Activated T-helper 17 cell treated with anti-CD3 and anti-CD28 coated beads, Interleukin-2, amount 50 U/mL, for 72 hours (primary cell): ENCODE data around the gene FMN2. TPM values are rescaled to one million over a fixed set of nuclear protein-coding genes. Genes with fewer than 3 reads are reported as not detected.
"Not testable (repeated sequence)": the region's sequence is repeated elsewhere in the genome, so short reads cannot be mapped to it uniquely, and the experiment has no call there.

Experiments
- ATAC-seq: fragments of 150-1000 bp; cut with Tn5 transposase; replicated peaks from 2 replicates; pipeline ENCODE4 v1.10.0; 2021; ENCODE audit warnings: mild to moderate bottlenecking, moderate library complexity
- H3K27ac Mint-ChIP-seq: one replicate; pipeline ENCODE4 v1.8.0; 2022; ENCODE audit warnings: mixed read lengths
- H3K27me3 Mint-ChIP-seq: one replicate; pipeline ENCODE4 v1.8.0; 2022; ENCODE audit warnings: mixed read lengths
- H3K36me3 Mint-ChIP-seq: one replicate; pipeline ENCODE4 v1.8.0; 2022; ENCODE audit warnings: low read depth, mild to moderate bottlenecking, mixed read lengths
- H3K4me1 Mint-ChIP-seq: one replicate; pipeline ENCODE4 v1.8.0; 2022; ENCODE audit warnings: mixed read lengths
- H3K4me3 Mint-ChIP-seq: one replicate; pipeline ENCODE4 v1.8.0; 2022; ENCODE audit warnings: mild to moderate bottlenecking, mixed read lengths
- H3K9me3 Mint-ChIP-seq: one replicate; pipeline ENCODE4 v1.8.0; 2022; ENCODE audit warnings: mixed read lengths
- total RNA-seq, 2 donors: library from RNA; stranded (reverse); gene quantifications; one replicate each; pipeline ENCODE4 v1.2.3, GENCODE V29; 2022

The FMN2 gene
- total RNA-seq, 2 donors from 2014 or later = not detected

DNA sequence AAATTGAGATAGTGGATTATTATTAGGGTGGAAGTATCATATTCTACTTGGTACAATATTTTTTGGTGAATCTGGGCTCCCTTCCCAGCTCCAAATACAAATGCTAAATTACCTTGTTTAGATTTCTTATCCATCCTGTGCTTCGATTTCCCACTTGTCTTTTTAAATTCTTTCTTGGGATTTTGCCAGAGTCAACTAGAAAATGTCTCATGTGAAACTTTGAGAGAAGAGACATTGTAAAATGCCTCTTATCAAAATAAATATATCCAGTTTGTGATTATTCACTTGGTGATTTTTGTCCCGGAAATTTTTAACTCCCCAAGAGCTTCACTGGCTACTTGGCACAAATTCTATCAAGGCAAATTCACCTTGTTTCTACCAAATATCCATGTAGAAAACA lies 202.0 kb downstream of the FMN2 start:
- no peak overlapping the region for H3K27ac Mint-ChIP-seq

DNA sequence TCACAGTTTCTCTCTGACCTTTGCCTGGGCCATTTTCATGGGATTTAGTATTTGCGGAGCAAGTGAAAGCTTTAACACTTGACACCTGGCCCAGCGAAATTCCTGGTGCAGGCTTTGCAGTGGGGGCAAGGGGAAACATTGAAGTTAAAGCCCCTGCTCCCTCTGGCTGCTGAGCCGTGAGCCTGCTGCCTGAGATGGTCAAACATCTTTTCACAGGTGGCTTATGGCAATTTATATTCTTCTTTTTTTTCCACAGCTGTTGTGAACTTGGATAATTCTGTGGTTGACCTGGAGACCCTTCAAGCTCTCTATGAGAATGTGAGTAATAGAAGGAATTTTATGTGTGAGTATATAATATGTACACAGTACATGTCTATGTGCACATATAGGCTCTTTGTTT lies 202.9 kb downstream of the FMN2 start:
- H3K9me3 Mint-ChIP-seq = no peaks in the 10 kb centered on the region
- no peak overlapping the region for H3K4me3 Mint-ChIP-seq
- ATAC-seq = no peak
- H3K36me3 Mint-ChIP-seq = no peaks in the 10 kb centered on the region
- H3K27ac Mint-ChIP-seq = no peak overlapping the region
- H3K4me1 Mint-ChIP-seq = peaks cover 5% of the 10 kb centered on the region
- peaks cover 5% of the 10 kb centered on the region for H3K27me3 Mint-ChIP-seq

More for the DNA sequence above, 202.0 kb downstream of the FMN2 start:
- Mint-ChIP-seq H3K9me3 (no peaks in the 10 kb centered on the region), H3K27me3 (peaks cover 5% of the 10 kb centered on the region), H3K36me3 (no peaks in the 10 kb centered on the region), H3K4me1 (peaks cover 5% of the 10 kb centered on the region), H3K4me3 (no peak overlapping the region)
- no peak for ATAC-seq

DNA sequence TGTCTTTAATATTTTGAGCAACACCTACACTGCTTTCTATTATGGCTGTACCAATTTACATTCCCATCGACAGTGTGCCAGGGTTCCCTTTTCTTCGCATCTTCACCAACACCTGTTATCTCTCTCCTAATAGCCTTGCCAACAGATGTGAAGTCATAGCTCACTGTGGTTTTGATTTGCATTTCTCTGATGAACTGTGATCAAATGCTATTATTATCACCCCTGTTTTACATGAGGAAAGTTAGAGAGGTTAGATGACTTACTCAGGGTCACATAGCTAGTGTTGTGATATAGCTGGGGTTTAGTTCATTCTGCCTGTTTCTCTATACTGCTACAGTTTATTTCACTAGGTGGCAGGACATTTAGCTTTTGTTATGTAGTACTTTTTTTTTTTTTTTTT lies 204.1 kb downstream of the FMN2 start:
- Mint-ChIP-seq H3K36me3 (no peaks in the 10 kb centered on the region), H3K27ac (no peak overlapping the region), H3K27me3 (peaks cover 5% of the 10 kb centered on the region), H3K4me1 (peaks cover 5% of the 10 kb centered on the region), H3K4me3 (no peak overlapping the region), H3K9me3 (no peaks in the 10 kb centered on the region)
- no peak for ATAC-seq

DNA sequence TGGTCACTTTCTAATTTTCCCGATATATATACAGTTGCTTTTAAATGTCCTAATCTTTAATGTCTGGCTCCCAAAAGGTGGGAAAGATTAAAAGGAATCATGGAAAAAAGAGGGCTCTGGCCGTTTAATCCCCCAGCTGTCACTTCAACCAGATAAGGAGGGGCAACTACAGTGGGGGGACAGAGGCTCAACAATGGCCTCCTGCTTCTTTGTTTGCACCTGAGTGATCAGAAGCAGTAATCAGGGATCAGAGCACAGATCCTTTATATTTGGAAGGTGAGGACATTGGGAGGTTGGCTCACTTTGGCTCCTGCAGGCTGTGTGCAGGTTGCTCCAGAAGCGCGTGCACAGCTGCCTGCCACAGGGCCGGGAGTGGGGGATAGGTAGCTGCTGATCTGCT lies 212.8 kb downstream of the FMN2 start:
- Mint-ChIP-seq H3K4me3 (no peak overlapping the region), H3K27ac (no peak overlapping the region), H3K27me3 (peaks cover 34% of the 10 kb centered on the region), H3K4me1 (no peaks in the 10 kb centered on the region), H3K36me3 (no peaks in the 10 kb centered on the region), H3K9me3 (peaks cover 8% of the 10 kb centered on the region)
- no peak for ATAC-seq

DNA sequence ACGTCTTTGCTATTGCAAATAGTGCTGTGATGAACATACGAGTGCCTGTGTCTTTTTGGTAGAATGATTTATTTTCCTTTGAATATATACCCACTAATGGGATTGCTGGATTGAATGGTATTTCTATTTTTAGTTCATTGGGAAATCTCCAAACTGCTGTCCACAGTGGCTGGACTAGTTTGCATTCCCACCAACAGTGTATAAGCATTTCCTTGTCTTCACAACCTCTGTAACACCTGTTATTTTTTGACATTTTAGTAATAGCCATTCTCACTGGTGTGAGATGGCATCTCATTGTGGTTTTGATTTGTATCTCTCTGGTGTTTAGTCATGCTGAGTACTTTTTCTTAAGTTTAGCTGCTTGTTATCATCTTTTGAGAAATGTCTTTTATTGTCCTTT lies 215.0 kb downstream of the FMN2 start:
- H3K27ac Mint-ChIP-seq = no peak overlapping the region
- H3K27me3 Mint-ChIP-seq = peaks cover 34% of the 10 kb centered on the region
- no peaks in the 10 kb centered on the region for H3K4me1 Mint-ChIP-seq
- H3K9me3 Mint-ChIP-seq = peaks cover 8% of the 10 kb centered on the region
- no peak for ATAC-seq
- H3K4me3 Mint-ChIP-seq = no peak overlapping the region
- no peaks in the 10 kb centered on the region for H3K36me3 Mint-ChIP-seq

DNA sequence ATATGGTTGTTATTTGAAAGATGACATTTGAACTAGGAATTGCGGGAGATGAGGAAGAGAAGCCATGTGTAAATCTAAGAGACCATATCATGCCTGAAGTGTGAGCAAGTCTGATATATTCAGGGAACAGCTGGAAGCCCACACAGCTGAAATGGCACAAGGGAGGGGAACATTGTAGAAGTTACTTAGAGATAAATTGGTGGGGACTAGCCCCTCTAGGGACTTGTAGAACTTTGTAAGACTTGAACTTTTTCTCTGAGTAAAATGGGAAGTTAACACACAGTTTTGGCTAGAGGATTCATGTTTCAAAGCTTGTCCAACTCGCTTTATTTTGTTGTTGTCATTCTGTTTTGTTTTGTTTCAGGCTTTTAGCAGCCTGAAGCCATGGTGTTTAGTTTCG lies 216.4 kb downstream of the FMN2 start:
- H3K27me3 Mint-ChIP-seq = peaks cover 28% of the 10 kb centered on the region
- H3K4me1 Mint-ChIP-seq = no peaks in the 10 kb centered on the region
- no peaks in the 10 kb centered on the region for H3K36me3 Mint-ChIP-seq
- H3K4me3 Mint-ChIP-seq = no peak overlapping the region
- H3K27ac Mint-ChIP-seq = no peak overlapping the region
- ATAC-seq = no peak
- peaks cover 4% of the 10 kb centered on the region for H3K9me3 Mint-ChIP-seq

DNA sequence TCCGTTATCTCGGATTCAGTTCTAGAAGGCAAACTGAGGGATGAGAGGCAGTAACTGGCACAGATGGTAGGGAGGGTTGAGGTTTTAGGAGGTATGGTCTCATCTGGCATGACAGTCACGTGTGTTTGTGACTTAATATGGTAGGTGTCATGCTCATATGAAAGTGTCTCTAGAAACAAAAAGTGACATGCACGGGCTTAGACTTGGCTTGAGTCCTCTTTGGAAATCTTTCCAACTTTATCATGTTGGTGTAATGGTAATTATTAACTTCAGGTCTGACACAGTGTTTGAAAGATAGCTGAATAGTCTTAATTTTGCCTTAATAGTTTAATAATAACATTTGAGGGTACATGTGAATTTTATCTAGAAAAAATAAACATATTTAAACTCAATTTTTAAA lies 218.1 kb downstream of the FMN2 start:
- ATAC-seq = no peak
- H3K4me1 Mint-ChIP-seq = no peaks in the 10 kb centered on the region
- peaks cover 23% of the 10 kb centered on the region for H3K27me3 Mint-ChIP-seq
- no peak overlapping the region for H3K27ac Mint-ChIP-seq
- no peaks in the 10 kb centered on the region for H3K36me3 Mint-ChIP-seq
- H3K9me3 Mint-ChIP-seq = no peaks in the 10 kb centered on the region
- no peak overlapping the region for H3K4me3 Mint-ChIP-seq

DNA sequence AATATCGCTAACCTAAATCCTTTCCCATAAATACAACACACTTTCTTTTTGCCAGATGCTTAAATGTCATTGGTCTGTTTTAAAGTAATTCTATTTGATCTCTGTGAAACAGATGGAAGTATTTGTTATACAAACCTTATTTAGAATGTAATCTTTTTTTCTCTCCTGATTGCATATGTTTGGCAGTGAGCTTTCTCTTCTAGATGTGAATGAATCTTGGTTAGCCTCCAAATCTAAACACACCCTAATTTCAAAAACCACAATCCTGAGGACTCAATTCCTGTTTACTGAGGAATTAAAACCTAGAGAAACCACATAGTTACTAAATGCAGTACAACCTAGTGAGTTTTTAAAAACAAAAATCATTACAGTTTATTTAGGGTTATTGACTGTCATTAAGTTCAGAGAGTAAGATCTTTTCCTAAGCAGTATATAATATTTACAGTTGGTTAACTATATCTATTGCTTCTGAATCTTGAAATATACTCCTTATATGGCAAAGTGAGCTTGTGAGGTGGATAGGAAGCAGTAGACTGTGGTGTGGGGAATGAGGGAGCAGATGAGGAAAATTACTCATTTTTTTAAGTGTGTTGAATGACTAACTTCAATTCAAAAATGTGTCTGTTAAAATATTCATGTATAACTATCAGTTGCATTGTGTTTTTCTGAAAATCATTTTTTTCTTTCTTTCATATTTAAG lies 218.7 kb downstream of the FMN2 start:
- Mint-ChIP-seq H3K4me1 (no peaks in the 10 kb centered on the region), H3K4me3 (no peak overlapping the region), H3K9me3 (no peaks in the 10 kb centered on the region), H3K36me3 (no peaks in the 10 kb centered on the region), H3K27me3 (peaks cover 23% of the 10 kb centered on the region), H3K27ac (no peak overlapping the region)
- no peak for ATAC-seq

DNA sequence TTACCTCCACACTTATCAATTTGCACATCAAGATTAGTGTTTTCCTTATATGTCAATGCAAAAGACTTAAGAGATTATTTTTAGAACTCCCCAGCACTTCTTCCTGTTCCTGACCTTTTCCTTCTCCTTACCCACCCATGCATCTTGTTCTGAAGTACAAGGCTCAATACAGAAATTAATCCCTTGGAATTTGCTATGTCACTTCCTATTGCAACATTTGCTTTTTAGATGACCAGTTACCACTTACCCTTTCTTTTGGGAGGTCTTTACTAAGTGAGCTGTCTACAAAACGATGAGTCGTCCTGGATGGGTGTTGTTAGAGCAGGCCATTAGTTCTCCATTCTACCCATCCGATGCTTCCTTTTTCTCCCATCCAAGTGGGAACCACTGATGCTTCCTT lies 221.2 kb downstream of the FMN2 start:
- no peaks in the 10 kb centered on the region for H3K36me3 Mint-ChIP-seq
- H3K4me1 Mint-ChIP-seq = no peaks in the 10 kb centered on the region
- H3K27ac Mint-ChIP-seq = no peak overlapping the region
- no peaks in the 10 kb centered on the region for H3K9me3 Mint-ChIP-seq
- no peak for ATAC-seq
- H3K27me3 Mint-ChIP-seq = peaks cover 13% of the 10 kb centered on the region
- no peak overlapping the region for H3K4me3 Mint-ChIP-seq

DNA sequence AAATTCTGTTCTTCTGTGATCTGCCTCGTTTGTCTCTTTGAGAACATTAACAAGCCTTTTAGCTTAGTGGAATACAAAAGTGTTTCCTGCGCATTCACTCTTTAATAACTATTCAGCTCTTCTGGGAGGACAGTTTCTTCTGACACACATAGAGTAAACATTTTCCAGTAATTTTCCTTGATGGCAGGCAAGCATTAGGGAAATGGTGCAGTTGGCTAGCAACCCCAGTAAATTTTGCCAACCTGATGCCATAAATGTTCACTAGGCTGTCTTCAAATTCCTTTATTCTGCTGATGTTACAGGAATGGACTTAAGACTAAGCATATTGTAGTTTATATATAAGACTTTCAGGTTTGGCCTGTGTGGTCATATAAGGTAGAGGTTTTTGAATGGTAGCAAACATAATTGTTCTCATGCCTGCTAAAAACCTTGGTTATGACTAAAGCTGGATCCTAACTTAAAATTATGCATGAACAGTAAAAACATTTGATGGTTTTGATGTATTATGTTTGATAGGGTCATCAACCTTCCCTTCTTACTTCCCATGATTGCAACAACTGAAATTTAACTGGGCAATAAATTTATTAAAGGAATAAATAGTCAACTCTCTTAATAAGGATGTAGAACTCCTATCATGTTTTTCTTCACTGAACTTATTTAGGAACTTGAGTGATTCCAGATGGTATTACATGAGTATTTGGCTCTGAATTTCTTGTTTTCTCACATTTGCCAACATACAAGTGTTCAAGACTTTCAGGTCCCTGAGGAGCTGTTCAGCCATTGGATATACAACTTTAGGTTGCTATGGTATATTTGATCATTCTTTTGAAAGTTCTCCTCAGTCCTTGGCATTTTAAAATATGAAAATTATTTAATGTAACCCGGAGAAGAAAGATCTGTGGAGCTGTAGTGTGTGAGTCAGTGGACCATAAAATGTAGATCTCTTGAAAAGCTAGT lies 223.4 kb downstream of the FMN2 start:
- Mint-ChIP-seq H3K27ac (no peak overlapping the region), H3K27me3 (peaks cover 10% of the 10 kb centered on the region), H3K36me3 (no peaks in the 10 kb centered on the region), H3K4me3 (no peak overlapping the region), H3K9me3 (no peaks in the 10 kb centered on the region), H3K4me1 (no peaks in the 10 kb centered on the region)
- no peak for ATAC-seq

DNA sequence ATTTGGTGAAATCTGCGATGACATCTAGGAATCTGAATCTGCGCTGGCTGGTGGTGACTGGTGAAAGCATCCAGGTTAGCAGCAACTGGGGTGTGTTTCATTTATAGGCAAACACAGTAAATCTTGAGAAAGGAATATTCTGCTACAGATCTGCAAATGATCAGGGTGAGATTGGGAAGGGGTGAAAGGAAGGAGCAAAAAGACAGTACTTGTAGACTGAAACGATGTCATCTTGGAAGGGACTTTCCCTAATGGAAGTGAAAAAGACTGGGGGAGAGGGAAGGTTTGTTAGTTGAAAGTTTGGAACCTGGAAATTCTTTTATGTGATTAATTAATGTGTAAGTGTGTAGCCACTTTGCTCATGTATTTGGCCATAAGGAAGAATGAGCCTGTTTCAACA lies 228.3 kb downstream of the FMN2 start:
- no peak overlapping the region for H3K27ac Mint-ChIP-seq
- peaks cover 26% of the 10 kb centered on the region for H3K27me3 Mint-ChIP-seq
- no peak for ATAC-seq
- no peaks in the 10 kb centered on the region for H3K9me3 Mint-ChIP-seq
- H3K36me3 Mint-ChIP-seq = no peaks in the 10 kb centered on the region
- H3K4me1 Mint-ChIP-seq = no peaks in the 10 kb centered on the region
- no peak overlapping the region for H3K4me3 Mint-ChIP-seq

DNA sequence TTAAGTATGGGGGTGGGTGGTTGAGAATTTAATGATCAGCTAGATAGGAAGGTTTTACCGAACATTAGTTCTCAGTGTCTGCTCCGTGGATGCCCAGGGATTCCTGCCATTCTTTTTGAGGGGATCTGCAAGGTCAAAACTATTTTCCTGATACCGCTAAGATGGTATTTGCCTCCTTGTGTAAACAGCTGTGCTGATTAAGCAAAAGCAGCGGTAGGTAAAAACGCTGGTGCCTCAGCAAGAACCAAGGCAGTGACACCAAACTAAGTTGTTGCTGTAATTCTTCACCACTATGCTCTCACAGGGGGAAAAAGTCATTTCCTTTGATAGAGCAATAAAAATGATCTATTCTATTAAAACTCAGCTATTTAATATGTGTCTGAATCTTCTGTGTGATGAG lies 229.0 kb downstream of the FMN2 start:
- H3K27me3 Mint-ChIP-seq = peaks cover 26% of the 10 kb centered on the region
- no peak for ATAC-seq
- no peaks in the 10 kb centered on the region for H3K4me1 Mint-ChIP-seq
- H3K9me3 Mint-ChIP-seq = no peaks in the 10 kb centered on the region
- no peaks in the 10 kb centered on the region for H3K36me3 Mint-ChIP-seq
- H3K4me3 Mint-ChIP-seq = no peak overlapping the region
- H3K27ac Mint-ChIP-seq = no peak overlapping the region

DNA sequence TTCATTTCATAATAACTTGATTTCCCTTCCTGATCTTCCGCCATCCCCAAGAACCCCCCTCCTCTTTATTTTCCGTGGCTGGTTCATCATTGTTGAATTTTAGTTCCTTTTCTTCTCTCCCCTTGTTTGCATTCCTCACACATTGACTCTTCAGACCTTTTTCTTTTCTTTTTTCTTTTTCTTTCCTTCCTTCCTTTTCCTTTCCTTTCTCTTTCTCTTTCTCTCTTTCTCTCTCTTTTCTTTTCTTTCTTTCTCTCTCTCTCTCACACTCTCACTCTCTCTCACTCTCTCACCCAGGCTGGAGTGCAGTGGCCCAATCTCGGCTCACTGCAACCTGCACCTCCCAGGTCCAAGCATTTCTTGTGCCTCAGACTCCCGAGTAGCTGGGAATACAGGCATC lies 231.3 kb downstream of the FMN2 start:
- H3K36me3 Mint-ChIP-seq = no peaks in the 10 kb centered on the region
- ATAC-seq = no peak
- no peak overlapping the region for H3K4me3 Mint-ChIP-seq
- no peaks in the 10 kb centered on the region for H3K4me1 Mint-ChIP-seq
- peaks cover 30% of the 10 kb centered on the region for H3K27me3 Mint-ChIP-seq
- H3K9me3 Mint-ChIP-seq = no peaks in the 10 kb centered on the region
- H3K27ac Mint-ChIP-seq = no peak overlapping the region

DNA sequence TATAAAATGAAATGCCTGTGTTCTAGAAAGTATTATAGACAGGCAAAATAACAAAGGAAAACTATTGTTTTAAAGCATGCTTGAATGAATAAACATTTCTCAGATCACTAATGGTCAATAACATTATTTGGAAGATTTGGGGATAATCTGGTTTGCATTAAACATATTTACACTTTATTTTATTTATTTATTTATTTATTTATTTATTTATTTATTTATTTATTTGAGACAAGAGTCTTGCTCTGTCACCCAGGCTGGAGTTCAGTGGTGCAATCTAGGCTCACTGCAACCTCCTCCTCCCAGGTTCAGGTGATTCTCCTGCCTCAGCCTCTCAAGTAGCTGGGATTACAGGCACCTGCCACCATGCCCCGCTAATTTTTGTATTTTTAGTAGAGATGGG lies 236.7 kb downstream of the FMN2 start:
- H3K4me1 Mint-ChIP-seq, H3K4me3 Mint-ChIP-seq, H3K9me3 Mint-ChIP-seq, H3K27ac Mint-ChIP-seq, H3K36me3 Mint-ChIP-seq, ATAC-seq: not testable (repeated sequence)
- H3K27me3 Mint-ChIP-seq = peaks cover 12% of the 10 kb centered on the region

DNA sequence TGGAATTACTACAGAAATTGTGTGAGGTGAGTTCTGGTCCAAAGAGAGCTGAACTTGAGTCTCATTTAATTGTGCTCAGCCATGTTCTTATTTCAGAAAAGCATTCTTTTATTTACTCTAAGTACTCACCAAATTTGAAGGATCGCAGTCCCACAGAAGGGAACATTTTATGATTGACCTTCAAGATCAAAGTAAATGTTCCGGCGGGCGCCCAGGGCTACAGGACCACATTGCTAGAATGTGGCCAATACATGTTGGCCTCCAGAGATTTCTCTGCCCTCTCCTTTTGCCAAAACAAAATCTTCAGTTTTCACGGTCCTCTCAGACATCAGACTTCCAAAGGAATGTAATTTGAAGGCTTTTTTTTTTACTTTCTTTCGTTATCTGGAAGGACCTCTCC lies 237.8 kb downstream of the FMN2 start:
- no peaks in the 10 kb centered on the region for H3K9me3 Mint-ChIP-seq
- H3K27ac Mint-ChIP-seq = no peak overlapping the region
- ATAC-seq = no peak
- no peaks in the 10 kb centered on the region for H3K4me1 Mint-ChIP-seq
- H3K36me3 Mint-ChIP-seq = no peaks in the 10 kb centered on the region
- H3K4me3 Mint-ChIP-seq = no peak overlapping the region
- H3K27me3 Mint-ChIP-seq = peaks cover 5% of the 10 kb centered on the region
